ENCODE results near the gene CDCP1.
"Not testable (repeated sequence)": the region's sequence is repeated elsewhere in the genome, so short reads cannot be mapped to it uniquely, and the experiment has no call there.

Gene CDCP1

DNA sequence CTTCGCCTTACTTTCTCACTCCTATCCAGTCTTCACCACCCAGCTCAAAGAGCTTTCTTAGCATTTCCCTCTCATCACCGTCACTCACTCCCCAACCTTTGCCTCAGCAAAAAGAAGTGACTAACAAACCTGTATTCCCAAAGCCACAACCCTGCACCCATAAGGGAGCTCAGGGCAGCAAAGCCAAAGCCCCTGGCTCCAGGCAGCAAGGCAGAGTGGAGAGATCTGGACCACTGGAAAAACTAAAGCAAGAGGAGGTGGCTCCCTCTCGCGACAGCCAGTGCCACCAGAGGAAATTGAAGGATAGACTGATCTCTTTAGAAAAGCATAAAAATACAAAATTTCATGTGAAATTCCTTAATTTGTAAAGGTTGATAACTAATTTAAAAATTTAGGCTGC lies 25.1 kb upstream of the CDCP1 start:
- no peak for FAIRE-seq

- FAIRE-seq, result no peak
Measured at GRCh38 chr3:45170096-45170495, 23.9 kb upstream of the CDCP1 start.

- no peak for FAIRE-seq
Measured at GRCh38 chr3:45169125-45169904, 23.1 kb upstream of the CDCP1 start.

DNA sequence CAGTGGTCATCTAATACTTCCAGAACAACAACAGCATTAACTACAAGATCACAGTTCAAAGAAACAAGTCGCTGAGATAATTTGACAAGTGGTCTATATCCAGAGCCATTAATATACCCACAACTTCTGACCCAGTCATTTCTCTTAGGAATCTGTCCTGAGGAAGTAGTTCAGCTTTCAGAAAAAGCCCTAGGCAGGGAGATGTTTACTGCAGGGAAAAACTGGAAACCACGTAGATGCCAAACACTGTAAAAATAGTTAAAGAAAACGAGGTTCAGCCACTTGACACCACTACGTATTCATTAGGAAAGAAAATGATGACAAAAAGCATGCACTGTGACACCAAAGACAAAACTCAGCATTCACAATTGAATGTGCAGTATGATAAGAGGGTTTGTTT lies 22.3 kb upstream of the CDCP1 start:
- FAIRE-seq, result no peak

GRCh38 chr3:45167011-45167911 lies 21.1 kb upstream of the CDCP1 start:
- no peak for FAIRE-seq

DNA sequence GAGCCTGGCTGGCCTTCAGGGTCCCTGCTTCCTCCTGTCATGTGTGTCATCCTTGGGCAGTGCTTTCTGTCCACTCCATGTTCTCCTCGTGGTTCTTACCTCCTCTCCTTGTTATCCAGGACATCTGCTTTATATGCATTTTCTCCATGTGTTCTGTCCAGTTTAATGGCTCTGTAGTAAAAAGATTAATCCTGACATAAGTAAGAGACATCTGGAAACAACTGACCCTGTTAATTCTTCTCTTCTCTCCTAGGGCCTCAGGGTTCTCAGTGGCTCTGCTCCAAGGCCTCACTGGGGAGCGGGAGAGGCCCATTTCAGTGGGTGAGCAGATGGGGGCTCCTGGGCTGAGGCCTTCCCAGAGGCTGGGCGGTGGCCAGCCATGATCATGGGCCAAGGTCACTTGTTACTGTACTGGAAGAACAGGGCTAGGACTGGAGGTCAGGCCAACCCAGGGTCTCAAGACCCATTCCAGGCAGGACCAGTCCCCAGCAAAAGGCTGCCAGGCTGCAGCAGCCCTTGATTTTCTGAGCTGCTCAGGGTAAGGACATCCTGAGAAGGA lies 20.2 kb upstream of the CDCP1 start:
- FAIRE-seq, result no peak

GRCh38 chr3:45165497-45166283 lies 19.5 kb upstream of the CDCP1 start:
- no peak for FAIRE-seq

DNA sequence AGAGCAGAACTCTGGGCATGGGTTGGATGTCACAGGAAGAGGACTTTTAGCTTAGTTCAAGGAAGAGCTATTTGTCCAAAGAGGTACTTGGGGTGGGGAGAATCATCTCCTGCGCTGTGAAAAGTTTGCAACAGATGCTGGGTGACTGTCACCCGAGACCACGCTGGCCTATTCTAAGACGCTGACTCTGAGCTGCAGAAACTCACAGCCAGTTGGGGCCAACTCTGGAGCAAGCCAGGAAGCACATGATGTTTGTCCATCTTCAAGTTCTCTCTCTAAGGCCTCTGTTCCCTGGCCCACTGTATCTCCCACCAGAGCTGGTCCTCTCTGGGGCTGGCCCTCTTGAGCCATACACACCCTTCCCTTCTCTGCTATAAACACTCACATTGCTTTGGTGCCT lies 17.9 kb upstream of the CDCP1 start:
- no peak for FAIRE-seq

GRCh38 chr3:45163481-45163880 lies 17.3 kb upstream of the CDCP1 start:
- FAIRE-seq, result no peak

- no peak for FAIRE-seq
Measured at GRCh38 chr3:45154641-45155147, 8.5 kb upstream of the CDCP1 start.

GRCh38 chr3:45153658-45154437 lies 7.7 kb upstream of the CDCP1 start:
- no peak for FAIRE-seq

DNA sequence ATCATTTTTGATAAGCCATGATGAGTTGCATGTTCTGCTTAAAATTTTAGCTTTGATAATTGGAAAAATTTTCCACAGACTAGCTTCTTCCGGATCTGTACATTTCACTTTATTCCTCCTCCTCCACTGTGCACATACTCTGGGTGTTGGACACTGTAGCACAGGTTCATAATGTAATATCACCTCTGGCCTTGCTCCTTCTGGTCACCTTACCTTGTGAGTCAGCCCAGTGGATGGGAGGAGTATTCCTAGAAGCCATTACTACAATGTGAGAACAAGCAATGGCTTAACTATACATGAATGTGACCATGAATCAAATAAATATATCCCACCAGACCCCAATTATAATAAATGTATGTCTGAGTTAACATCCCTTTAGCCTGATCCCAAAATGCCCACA lies 6.1 kb upstream of the CDCP1 start:
- FAIRE-seq, result no peak

- FAIRE-seq, result no peak
Measured at GRCh38 chr3:45151100-45151499, 4.9 kb upstream of the CDCP1 start.

- FAIRE-seq, result no peak
Measured at GRCh38 chr3:45148921-45149320, 2.7 kb upstream of the CDCP1 start.

DNA sequence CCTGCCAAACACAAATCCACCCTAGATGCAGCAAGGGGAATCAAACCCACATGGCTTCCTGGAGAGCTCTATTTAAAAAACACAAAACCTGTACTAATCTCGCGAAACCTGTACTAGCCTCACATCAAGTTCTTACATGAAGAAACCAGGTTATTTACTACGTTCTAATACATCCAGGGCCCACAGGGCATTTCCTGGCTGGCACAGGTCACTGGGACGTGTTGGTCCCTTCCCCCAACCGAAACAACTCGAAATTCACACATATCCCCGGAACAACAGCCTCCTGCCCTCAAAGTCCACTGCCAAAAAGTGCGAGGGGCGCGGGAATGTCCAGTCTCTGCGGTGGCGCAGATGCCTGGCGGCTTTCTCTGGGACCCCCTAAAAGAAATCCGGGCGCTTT lies 955 bp downstream of the CDCP1 start:
- FAIRE-seq, result no peak

DNA sequence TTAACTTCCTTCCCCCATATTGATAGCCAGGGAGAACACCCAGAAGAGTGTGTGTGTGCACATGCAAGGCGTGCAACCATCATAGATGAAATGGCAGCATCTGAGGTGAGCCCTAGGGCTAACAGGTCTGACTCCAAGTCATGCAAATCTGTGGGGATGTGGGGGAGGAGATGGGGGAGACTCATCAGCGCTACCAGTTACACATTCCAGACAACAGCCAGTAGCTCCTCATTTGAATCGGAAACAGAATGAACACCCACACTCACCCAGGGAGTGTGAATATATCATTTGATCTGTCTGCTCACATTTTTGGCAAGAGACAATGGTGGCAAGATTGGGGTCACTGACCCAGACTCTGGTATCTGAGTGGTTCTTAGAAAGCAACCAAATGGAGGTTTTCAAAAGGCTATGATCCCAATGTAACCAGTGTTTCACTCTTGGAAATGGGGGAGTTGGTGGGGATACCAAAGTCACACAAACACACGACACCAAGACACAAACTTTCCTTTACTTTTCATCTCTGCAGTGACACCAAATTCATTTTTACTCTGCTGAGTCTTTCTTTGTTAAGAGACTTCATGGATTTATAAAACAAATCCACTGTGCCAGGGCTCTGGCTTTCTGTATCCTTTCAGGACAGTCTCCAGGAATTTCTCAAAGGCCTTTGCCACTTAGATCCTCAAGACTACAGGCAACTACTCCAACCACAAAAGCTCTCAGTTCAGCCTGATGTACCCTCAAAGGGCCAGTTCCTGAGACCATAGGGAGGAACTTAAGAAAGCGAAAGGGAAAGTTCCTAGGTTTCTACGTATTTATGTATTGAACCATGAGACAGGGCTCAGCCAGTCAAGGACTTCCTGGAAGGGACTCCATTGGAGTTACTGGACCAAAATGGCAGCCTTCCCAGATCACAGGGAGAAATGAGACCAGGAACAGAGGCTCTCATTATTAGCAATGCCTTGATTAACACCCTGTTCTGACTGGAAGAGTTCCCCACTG lies 2.2 kb downstream of the CDCP1 start:
- no peak for FAIRE-seq

DNA sequence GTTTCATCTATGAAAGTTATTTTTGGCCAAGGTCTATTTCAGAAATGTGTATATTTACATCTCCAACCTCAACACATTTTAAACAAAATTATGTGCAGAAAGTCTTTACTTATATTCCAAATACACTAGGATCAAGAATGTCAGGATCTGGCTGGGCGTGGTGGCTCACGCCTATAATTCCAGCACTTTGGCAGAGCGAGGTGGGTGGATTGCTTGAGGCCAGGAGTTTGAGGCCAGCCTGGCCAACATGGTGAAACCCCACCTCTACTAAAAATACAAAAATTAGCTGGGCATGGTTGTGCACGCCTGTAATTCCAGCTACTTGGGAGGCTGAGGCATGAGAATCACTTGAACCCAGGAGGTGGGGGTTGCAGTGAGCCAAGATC lies 5.4 kb downstream of the CDCP1 start:
- FAIRE-seq, result not testable (repeated sequence)

DNA sequence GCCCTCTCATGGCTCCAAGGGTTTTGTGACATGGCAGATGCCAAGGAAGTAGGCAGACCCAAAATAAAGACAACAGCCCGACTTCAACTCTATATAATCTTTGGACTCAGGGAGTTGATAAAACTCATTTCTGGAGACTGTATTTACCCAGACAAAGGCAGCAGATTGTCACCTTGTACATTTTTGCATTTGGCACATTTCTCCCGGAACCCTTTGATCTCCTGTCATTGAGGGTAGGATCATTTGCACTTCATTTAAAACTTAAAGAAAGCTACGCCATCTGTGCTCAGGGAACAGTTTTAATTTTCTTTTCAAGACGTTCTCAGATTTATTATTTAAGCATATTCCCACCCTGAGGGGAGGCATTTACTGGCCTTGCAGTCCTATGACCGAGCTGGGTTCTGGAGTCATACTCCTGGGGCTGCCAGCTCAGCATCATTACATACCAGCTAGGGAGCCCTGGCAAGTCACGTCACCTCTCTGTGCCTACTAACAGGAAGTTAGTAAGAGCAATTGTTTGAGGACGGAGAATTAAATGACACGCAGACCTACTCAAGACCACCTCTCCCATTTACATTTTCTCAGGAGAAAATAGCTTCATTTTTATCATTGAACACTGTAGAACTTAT lies 5.9 kb downstream of the CDCP1 start:
- no peak for FAIRE-seq

DNA sequence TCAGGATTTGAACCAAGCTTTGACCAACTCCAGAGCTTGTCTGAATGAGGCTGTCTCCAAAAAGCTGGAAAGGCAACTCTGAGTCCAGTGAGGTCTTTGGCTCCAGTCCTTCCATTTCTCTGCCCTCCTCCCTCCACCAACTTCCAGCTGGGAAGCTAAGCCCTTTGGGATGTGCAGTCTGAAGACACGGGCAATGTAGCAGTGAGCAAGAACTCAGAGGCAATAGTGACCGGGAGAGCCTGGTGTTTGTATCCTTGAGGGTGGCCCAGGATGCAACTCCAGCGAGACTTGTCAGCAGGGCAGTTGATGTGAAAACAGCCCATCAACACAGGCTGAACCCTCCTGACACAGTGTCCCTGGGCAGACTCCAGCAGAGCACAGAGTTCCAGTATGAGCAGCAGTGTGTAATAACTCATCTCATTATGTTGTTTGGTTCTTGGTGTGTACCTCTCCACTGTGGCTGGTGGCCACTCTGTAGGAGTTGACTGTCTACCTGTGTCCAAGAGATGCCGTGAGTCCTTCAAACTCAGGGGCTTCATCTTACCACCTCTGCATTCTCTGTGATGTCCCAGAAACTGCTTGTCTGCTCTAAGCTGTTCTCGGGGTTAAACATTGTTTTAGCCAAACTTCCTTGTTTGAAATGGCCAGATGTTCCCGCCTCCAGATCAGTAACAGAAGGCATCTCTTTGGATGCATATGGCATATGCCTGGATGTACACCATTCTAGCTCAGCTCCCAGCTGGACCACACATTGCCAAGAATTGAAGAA lies 6.6 kb downstream of the CDCP1 start:
- FAIRE-seq, result no peak
